ENCODE measurements around the gene SLC5A4. TPM values are rescaled to one million over a fixed set of nuclear protein-coding genes. Genes with fewer than 3 reads are reported as not detected.
"Not testable (repeated sequence)": the region's sequence is repeated elsewhere in the genome, so short reads cannot be mapped to it uniquely, and the experiment has no call there.

The SLC5A4 gene
- total RNA-seq, 1 experiment from 2014 or later, result not detected

GRCh38 chr22:32199341-32199740 lies 55.8 kb downstream of the SLC5A4 start:
- no TSS peak for BruUV-seq (replicated peaks)
- ChIA-PET CTCF (no interaction called here), POLR2A (no interaction called here)
- in situ Hi-C loops (cut with HindIII; ENCODE audit: low pct_unique_long_range_greater_than_20kb, low sequenced_read_pairs) (no loop called here), intact Hi-C loops (cut with micrococcal nuclease; ENCODE audit: unreplicated experiment) (no loop called here)
- Histone ChIP-seq H3K4me3 (ENCODE audit: low read depth in 2 of 2, low read length in 2 of 2) (no peak overlapping the region), H3K36me3 (ENCODE audit: control insufficient read depth, insufficient read depth, low read length) (no peaks in the 10 kb centered on the region), H3K4me1 (ENCODE audit: control insufficient read depth, insufficient read depth, low read length) (no peaks in the 10 kb centered on the region), H3K27me3 (ENCODE audit: control insufficient read depth, insufficient read depth, low read length) (no peaks in the 10 kb centered on the region), H3K27ac (ENCODE audit: low read length) (no peak overlapping the region), H3K9me3 (ENCODE audit: control insufficient read depth, insufficient read depth, low read depth, low read length) (no peaks in the 10 kb centered on the region)
- DNase-seq (ENCODE audit: low read depth, low spot score), result no peak
- TF ChIP-seq, protein P1, sequence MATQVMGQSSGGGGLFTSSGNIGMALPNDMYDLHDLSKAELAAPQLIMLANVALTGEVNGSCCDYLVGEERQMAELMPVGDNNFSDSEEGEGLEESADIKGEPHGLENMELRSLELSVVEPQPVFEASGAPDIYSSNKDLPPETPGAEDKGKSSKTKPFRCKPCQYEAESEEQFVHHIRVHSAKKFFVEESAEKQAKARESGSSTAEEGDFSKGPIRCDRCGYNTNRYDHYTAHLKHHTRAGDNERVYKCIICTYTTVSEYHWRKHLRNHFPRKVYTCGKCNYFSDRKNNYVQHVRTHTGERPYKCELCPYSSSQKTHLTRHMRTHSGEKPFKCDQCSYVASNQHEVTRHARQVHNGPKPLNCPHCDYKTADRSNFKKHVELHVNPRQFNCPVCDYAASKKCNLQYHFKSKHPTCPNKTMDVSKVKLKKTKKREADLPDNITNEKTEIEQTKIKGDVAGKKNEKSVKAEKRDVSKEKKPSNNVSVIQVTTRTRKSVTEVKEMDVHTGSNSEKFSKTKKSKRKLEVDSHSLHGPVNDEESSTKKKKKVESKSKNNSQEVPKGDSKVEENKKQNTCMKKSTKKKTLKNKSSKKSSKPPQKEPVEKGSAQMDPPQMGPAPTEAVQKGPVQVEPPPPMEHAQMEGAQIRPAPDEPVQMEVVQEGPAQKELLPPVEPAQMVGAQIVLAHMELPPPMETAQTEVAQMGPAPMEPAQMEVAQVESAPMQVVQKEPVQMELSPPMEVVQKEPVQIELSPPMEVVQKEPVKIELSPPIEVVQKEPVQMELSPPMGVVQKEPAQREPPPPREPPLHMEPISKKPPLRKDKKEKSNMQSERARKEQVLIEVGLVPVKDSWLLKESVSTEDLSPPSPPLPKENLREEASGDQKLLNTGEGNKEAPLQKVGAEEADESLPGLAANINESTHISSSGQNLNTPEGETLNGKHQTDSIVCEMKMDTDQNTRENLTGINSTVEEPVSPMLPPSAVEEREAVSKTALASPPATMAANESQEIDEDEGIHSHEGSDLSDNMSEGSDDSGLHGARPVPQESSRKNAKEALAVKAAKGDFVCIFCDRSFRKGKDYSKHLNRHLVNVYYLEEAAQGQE (IDR thresholded peaks at IDR 0.05; ENCODE audit: insufficient read depth in 1 of 2, low read depth in 2 of 2, low read length in 1 of 2), result no peak
- TF ChIP-seq TCF7L2 (IDR thresholded peaks at IDR 0.05; ENCODE audit: low read depth, low read length), result no peak
- no peak for TF ChIP-seq POLR2AphosphoS5 (IDR thresholded peaks at IDR 0.05; ENCODE audit: low read depth, low read length)
- TF ChIP-seq SIN3A (IDR thresholded peaks at IDR 0.05; ENCODE audit: borderline replicate concordance, insufficient read depth, low read depth, low read length), result no peak
- TF ChIP-seq CTCF (IDR thresholded peaks at IDR 0.05), result no peak
- ATAC-seq, result no peak

DNA sequence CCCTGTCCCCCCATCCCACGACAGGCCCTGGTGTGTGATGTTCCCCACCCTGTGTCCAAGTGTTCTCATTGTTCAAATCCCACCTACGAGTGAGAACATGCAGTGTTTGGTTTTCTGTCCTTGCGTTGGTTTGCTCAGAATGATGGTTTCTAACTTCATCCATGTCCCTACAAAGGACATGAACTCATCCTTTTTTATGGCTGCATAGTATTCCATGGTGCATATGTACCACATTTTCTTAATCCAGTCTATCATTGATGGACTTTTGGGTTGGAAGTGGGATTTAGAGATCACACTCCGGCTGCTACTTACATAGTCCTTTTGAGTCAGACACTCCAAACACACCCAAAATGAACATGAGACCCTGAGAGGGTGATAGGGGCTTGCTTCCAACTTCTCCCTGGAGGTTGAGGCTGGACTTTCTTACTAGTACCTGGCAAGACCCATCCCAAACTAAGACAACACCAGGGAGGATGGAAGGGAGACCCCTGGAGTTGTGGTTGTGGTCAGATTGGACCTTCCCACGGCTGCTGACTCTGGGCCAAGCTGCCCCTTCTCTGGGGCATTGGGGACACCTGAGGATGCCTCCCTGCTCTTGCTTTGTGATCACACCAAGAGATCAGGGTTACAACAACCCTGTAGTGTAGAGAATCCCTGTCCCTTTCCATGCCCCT lies 57.5 kb downstream of the SLC5A4 start:
- BruUV-seq (replicated peaks); H3K4me1 ChIP-seq (ENCODE audit: control insufficient read depth, insufficient read depth, low read length); in situ Hi-C loops (cut with HindIII; ENCODE audit: low pct_unique_long_range_greater_than_20kb, low sequenced_read_pairs): not testable (repeated sequence)

GRCh38 chr22:32195900-32196299 lies 59.2 kb downstream of the SLC5A4 start:
- H3K4me1 ChIP-seq (ENCODE audit: control insufficient read depth, insufficient read depth, low read length); H3K36me3 ChIP-seq (ENCODE audit: control insufficient read depth, insufficient read depth, low read length); ATAC-seq; BruUV-seq (replicated peaks); H3K27me3 ChIP-seq (ENCODE audit: control insufficient read depth, insufficient read depth, low read length); intact Hi-C loops (cut with micrococcal nuclease; ENCODE audit: unreplicated experiment); DNase-seq (ENCODE audit: low read depth, low spot score); in situ Hi-C loops (cut with HindIII; ENCODE audit: low pct_unique_long_range_greater_than_20kb, low sequenced_read_pairs); CTCF ChIA-PET; H3K27ac ChIP-seq (ENCODE audit: low read length); H3K4me3 ChIP-seq (ENCODE audit: low read depth in 2 of 2, low read length in 2 of 2); POLR2A ChIA-PET; H3K9me3 ChIP-seq (ENCODE audit: control insufficient read depth, insufficient read depth, low read depth, low read length): not testable (repeated sequence)

More for the DNA sequence above, 57.5 kb downstream of the SLC5A4 start:
- intact Hi-C loops (cut with micrococcal nuclease; ENCODE audit: unreplicated experiment); H3K27ac ChIP-seq (ENCODE audit: low read length); CTCF ChIA-PET; H3K9me3 ChIP-seq (ENCODE audit: control insufficient read depth, insufficient read depth, low read depth, low read length); H3K27me3 ChIP-seq (ENCODE audit: control insufficient read depth, insufficient read depth, low read length); H3K4me3 ChIP-seq (ENCODE audit: low read depth in 2 of 2, low read length in 2 of 2); DNase-seq (ENCODE audit: low read depth, low spot score); POLR2A ChIA-PET; ATAC-seq; H3K36me3 ChIP-seq (ENCODE audit: control insufficient read depth, insufficient read depth, low read length): not testable (repeated sequence)

DNA sequence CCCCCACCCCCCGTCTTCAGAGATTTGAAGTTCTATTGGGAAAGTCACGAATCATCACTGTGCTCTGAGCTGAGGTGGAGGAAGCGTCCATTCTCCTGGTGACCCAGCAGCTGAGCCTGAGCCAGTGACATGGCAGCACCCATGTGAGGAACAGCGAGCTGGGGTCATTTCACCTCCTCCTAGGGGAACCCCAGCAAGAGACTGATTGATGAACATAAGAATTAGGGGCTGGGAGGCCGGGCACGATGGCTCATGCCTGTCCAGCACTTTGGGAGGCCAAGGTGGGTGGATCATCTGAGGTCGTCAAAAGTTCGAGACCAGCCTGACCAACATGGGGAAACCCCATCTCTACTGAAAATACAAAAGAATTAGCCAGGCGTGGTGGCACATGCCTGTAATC lies 61.8 kb downstream of the SLC5A4 start:
- H3K9me3 ChIP-seq (ENCODE audit: control insufficient read depth, insufficient read depth, low read depth, low read length); H3K27ac ChIP-seq (ENCODE audit: low read length); H3K4me1 ChIP-seq (ENCODE audit: control insufficient read depth, insufficient read depth, low read length); H3K27me3 ChIP-seq (ENCODE audit: control insufficient read depth, insufficient read depth, low read length); CTCF ChIA-PET; POLR2A ChIA-PET; in situ Hi-C loops (cut with HindIII; ENCODE audit: low pct_unique_long_range_greater_than_20kb, low sequenced_read_pairs); DNase-seq (ENCODE audit: low read depth, low spot score); intact Hi-C loops (cut with micrococcal nuclease; ENCODE audit: unreplicated experiment); H3K36me3 ChIP-seq (ENCODE audit: control insufficient read depth, insufficient read depth, low read length); ATAC-seq; H3K4me3 ChIP-seq (ENCODE audit: low read depth in 2 of 2, low read length in 2 of 2); BruUV-seq (replicated peaks): not testable (repeated sequence)

GRCh38 chr22:32191021-32191420 lies 64.1 kb downstream of the SLC5A4 start:
- H3K36me3 ChIP-seq (ENCODE audit: control insufficient read depth, insufficient read depth, low read length); intact Hi-C loops (cut with micrococcal nuclease; ENCODE audit: unreplicated experiment); DNase-seq (ENCODE audit: low read depth, low spot score); BruUV-seq (replicated peaks); ATAC-seq; CTCF ChIA-PET; H3K4me3 ChIP-seq (ENCODE audit: low read depth in 2 of 2, low read length in 2 of 2); H3K9me3 ChIP-seq (ENCODE audit: control insufficient read depth, insufficient read depth, low read depth, low read length); in situ Hi-C loops (cut with HindIII; ENCODE audit: low pct_unique_long_range_greater_than_20kb, low sequenced_read_pairs); POLR2A ChIA-PET; H3K27me3 ChIP-seq (ENCODE audit: control insufficient read depth, insufficient read depth, low read length); H3K27ac ChIP-seq (ENCODE audit: low read length); H3K4me1 ChIP-seq (ENCODE audit: control insufficient read depth, insufficient read depth, low read length): not testable (repeated sequence)
